B cell (primary cell): ENCODE data around the gene GALNT7. TPM values are rescaled to one million over a fixed set of nuclear protein-coding genes. Genes with fewer than 3 reads are reported as not detected.
A peak's percentile ranks its signal among the peaks of the same experiment; 100 is the strongest.

Experiments used
- ATAC-seq: fragments of 200-7000 bp; cut with Tn5 transposase; one replicate; pipeline ENCODE4 v1.10.0; 2021; ENCODE audit warnings: low read depth, mild to moderate bottlenecking, moderate number of reproducible peaks, moderate library complexity
- CTCF ChIA-PET: fragments of 350-600 bp; sonication (Branson Sonifier 250); formaldehyde crosslinking; loops from one replicate; lab custom pipeline; 2021; ENCODE audit warnings: antibody characterized with exemption, inconsistent platforms; lab: Charles Lee
- POLR2A ChIA-PET: fragments of 350-600 bp; sonication (Branson Sonifier 250); formaldehyde crosslinking; loops from one replicate; lab custom pipeline; 2021; ENCODE audit warnings: antibody characterized with exemption; lab: Charles Lee
- DNase-seq: peaks from one replicate; pipeline ENCODE4 v3.0.0; 2013
- H2AFZ ChIP-seq: 2 replicates; pipeline ENCODE4 v1.6.1; 2012; ENCODE audit warnings: mild to moderate bottlenecking, low read depth, low read length; ENCODE audit not compliant: insufficient read depth, poor library complexity, severe bottlenecking
- H3K27ac ChIP-seq, 2 donors: 1 replicate in 1 of 2; 2 replicates in 1 of 2; pipeline ENCODE4 v1.5.1; 2012 to 2013; ENCODE audit warnings: low read length in 2 of 2, mild to moderate bottlenecking in 2 of 2, moderate library complexity in 1 of 2
- H3K27me3 ChIP-seq, 4 experiments: fragments of 200-600 bp in 1 of 4; sonication (generic) in 1 of 4; replicated peaks in 1 of 4; 1 replicate in 2 of 4; 2 replicates in 2 of 4; pipeline versions ENCODE4 v1.6.1 to v1.7.0; 2013 to 2016; ENCODE audit warnings: low read length in 3 of 4, mild to moderate bottlenecking in 2 of 4, mixed read lengths in 1 of 4, moderate library complexity in 1 of 4; ENCODE audit not compliant: insufficient read depth in 4 of 4, control insufficient read depth in 3 of 4; ENCODE audit errors: control extremely low read depth in 1 of 4
- H3K36me3 ChIP-seq, 2 experiments: replicated peaks in 1 of 2; 1 replicate in 1 of 2; 2 replicates in 1 of 2; pipeline versions ENCODE4 v1.6.1 to v1.7.1; 2013; ENCODE audit warnings: low read length in 1 of 2; ENCODE audit not compliant: insufficient read depth in 2 of 2, control insufficient read depth in 1 of 2; ENCODE audit errors: control extremely low read depth in 1 of 2, extremely low read depth in 1 of 2
- H3K4me1 ChIP-seq, 2 donors: fragments of 200-600 bp in 1 of 2; sonication (generic) in 1 of 2; 1 replicate in 1 of 2; 2 replicates in 1 of 2; pipeline versions ENCODE4 v1.5.1 to v1.6.1; 2013 to 2017; ENCODE audit warnings: low read length in 2 of 2; ENCODE audit not compliant: control insufficient read depth in 2 of 2, insufficient read depth in 2 of 2
- H3K4me2 ChIP-seq: replicated peaks from 2 replicates; pipeline ENCODE3; 2012; ENCODE audit warnings: mild to moderate bottlenecking, low read depth, low read length; ENCODE audit not compliant: poor library complexity, severe bottlenecking
- H3K4me3 ChIP-seq, 5 experiments: fragments of 200-600 bp in 1 of 5; sonication (generic) in 1 of 5; 1 replicate in 3 of 5; 2 replicates in 2 of 5; pipeline versions ENCODE4 v1.5.1 to v1.7.0; 2011 to 2016; ENCODE audit warnings: low read length in 4 of 5, mild to moderate bottlenecking in 4 of 5, low read depth in 2 of 5, control low read depth in 1 of 5, moderate library complexity in 1 of 5; ENCODE audit not compliant: insufficient read depth in 1 of 5; ENCODE audit errors: control extremely low read depth in 1 of 5, extremely low read depth in 1 of 5
- H3K79me2 ChIP-seq: fragments of 200-600 bp; sonication (generic); one replicate; pipeline ENCODE4 v1.6.0; 2016; ENCODE audit warnings: low read length; ENCODE audit not compliant: control insufficient read depth, insufficient read depth
- H3K9ac ChIP-seq: fragments of 200-600 bp; sonication (generic); 2 replicates; pipeline ENCODE4 v1.6.1; 2017; ENCODE audit warnings: mild to moderate bottlenecking, low read length, moderate library complexity
- H3K9me3 ChIP-seq, 3 donors: one replicate each; pipeline versions ENCODE4 v1.6.1 to v1.7.1; 2013; ENCODE audit warnings: low read length in 2 of 3; ENCODE audit not compliant: control insufficient read depth in 2 of 3, insufficient read depth in 1 of 3; ENCODE audit errors: control extremely low read depth in 1 of 3
- H4K20me1 ChIP-seq: 2 replicates; pipeline ENCODE4 v1.6.0; 2012; ENCODE audit warnings: mild to moderate bottlenecking, low read length; ENCODE audit not compliant: insufficient read depth, control insufficient read depth, poor library complexity, severe bottlenecking
- H3K27ac Mint-ChIP-seq: one replicate; pipeline ENCODE4 v1.8.0; 2021; ENCODE audit warnings: mixed read lengths
- H3K27me3 Mint-ChIP-seq: one replicate; pipeline ENCODE4 v1.8.0; 2021; ENCODE audit warnings: mixed read lengths
- H3K4me1 Mint-ChIP-seq: one replicate; pipeline ENCODE4 v1.8.0; 2021; ENCODE audit warnings: mixed read lengths
- H3K4me3 Mint-ChIP-seq: one replicate; pipeline ENCODE4 v1.8.0; 2021; ENCODE audit warnings: mixed read lengths
- H3K9me3 Mint-ChIP-seq: one replicate; pipeline ENCODE4 v1.8.0; 2022; ENCODE audit warnings: mixed read lengths; ENCODE audit not compliant: insufficient read depth
- CTCF ChIP-seq: fragments of 200-600 bp; IDR thresholded peaks from one replicate; pipeline ENCODE4 v1.8.0; 2022; ENCODE audit warnings: antibody characterized with exemption, mild to moderate bottlenecking
- EZH2 ChIP-seq: IDR thresholded peaks from 2 replicates; pipeline ENCODE4 v1.6.1; 2012; ENCODE audit warnings: borderline replicate concordance, low read depth, mild to moderate bottlenecking, moderate library complexity, low read length; ENCODE audit not compliant: insufficient read depth, poor library complexity, severe bottlenecking
- WGBS: methylation state at CpG from one replicate; pipeline ENCODE4 v1.1.5; 2013; ENCODE audit warnings: missing lambda C conversion rate; ENCODE audit not compliant: insufficient coverage; 5-methylcytosine and 5-hydroxymethylcytosine counted together
- intact Hi-C: fragments of 100-400 bp; cut with micrococcal nuclease; formaldehyde crosslinking; loops from one replicate; pipeline ENCODE4 v1.10.0; 2022
- polyA plus RNA-seq: library from polyadenylated mRNA; depleted of rRNA; stranded (reverse); fragments of >200 nt; gene quantifications from 2 replicates; pipeline ENCODE4 v1.2.3, GENCODE V29; 2012
- total RNA-seq, 2 donors: library from RNA; stranded (reverse); fragments of 120-200 nt in 1 of 2; gene quantifications; 1 replicate in 1 of 2; 2 replicates in 1 of 2; pipeline versions ENCODE4 v1.2.3 to v1.2.4, GENCODE V29; 2013 to 2022

Gene GALNT7
- total and polyA plus RNA-seq, 2 donors (not counting 1 experiment from before 2014, with no cell fraction given), result 5.8 to 23.7 TPM

GRCh38 chr4:173318648-173319211, 150.1 kb downstream of the GALNT7 start:
- Histone ChIP-seq H3K27me3 (no peaks in the 10 kb centered on the region), H3K9ac (no peak overlapping the region), H4K20me1 (no peaks in the 10 kb centered on the region), H3K4me3 (no peak overlapping the region), H3K9me3 (no peaks in the 10 kb centered on the region), H3K4me2 (no peak overlapping the region), H3K4me1 (no peaks in the 10 kb centered on the region), H3K27ac (no peak overlapping the region), H2AFZ (no peak overlapping the region), H3K79me2 (no peaks in the 10 kb centered on the region), H3K36me3 (peaks cover 2 to 31% of the 10 kb centered on the region in 2 experiments)
- H3K27me3 Mint-ChIP-seq, result no peaks in the 10 kb centered on the region
- no peak for ATAC-seq
- POLR2A ChIA-PET, result interaction anchor here (1.6 kb wide), 1 partner anchor 15 kb away, joined by 5 read pairs; the partner anchor contains the start of gene HMGB2
- CTCF ChIA-PET, result interaction anchor here (0.8 to 9.6 kb wide), 33 partner anchors 9 to 997 kb away, joined by 3 to 307 read pairs (median 4); partner anchors contain the start of genes HMGB2 and SAP30
- intact Hi-C loops, result loop anchor here (1.0 to 10.0 kb wide), 5 partner anchors 99 to 1000 kb away; no protein-coding TSS in a partner anchor
- H3K9me3 Mint-ChIP-seq, result no peaks in the 10 kb centered on the region
- WGBS, result no CpG with 5 or more reads among the region's 3 CpGs
- no peaks in the 10 kb centered on the region for H3K4me1 Mint-ChIP-seq
- peak; percentile 53 for DNase-seq
- no peak overlapping the region for H3K27ac Mint-ChIP-seq
- no peak overlapping the region for H3K4me3 Mint-ChIP-seq
- TF ChIP-seq EZH2 (no peak), CTCF (peak; percentile 75)

- WGBS, result 100% methylated on average over 1 of the region's 2 CpGs
- no peaks in the 10 kb centered on the region for H3K4me1 Mint-ChIP-seq
- Histone ChIP-seq H3K27me3 (no peaks in the 10 kb centered on the region), H3K79me2 (no peaks in the 10 kb centered on the region), H2AFZ (no peak overlapping the region), H3K36me3 (peaks cover 5 to 27% of the 10 kb centered on the region in 2 experiments), H3K4me1 (no peaks in the 10 kb centered on the region), H3K4me2 (no peak overlapping the region), H4K20me1 (no peaks in the 10 kb centered on the region), H3K4me3 (no peak overlapping the region), H3K27ac (no peak overlapping the region), H3K9me3 (no peaks in the 10 kb centered on the region), H3K9ac (no peak overlapping the region)
- ChIA-PET POLR2A (no interaction called here), CTCF (interaction anchor here (0.5 to 9.6 kb wide), 26 partner anchors 10 to 867 kb away, joined by 3 to 307 read pairs (median 4); partner anchors contain the start of gene HMGB2)
- DNase-seq, result no peak
- intact Hi-C loops, result loop anchor here (1.0 to 10.0 kb wide), 5 partner anchors 98 to 999 kb away; no protein-coding TSS in a partner anchor
- no peak overlapping the region for H3K4me3 Mint-ChIP-seq
- TF ChIP-seq EZH2 (no peak), CTCF (no peak)
- H3K27me3 Mint-ChIP-seq, result no peaks in the 10 kb centered on the region
- no peaks in the 10 kb centered on the region for H3K9me3 Mint-ChIP-seq
- no peak for ATAC-seq
- H3K27ac Mint-ChIP-seq, result no peak overlapping the region
These were observed 151.1 kb downstream of the GALNT7 start for GRCh38 chr4:173319696-173320095.
